Measurements from ENCODE around the gene CIC.
A peak's percentile ranks its signal among the peaks of the same experiment; 100 is the strongest.
"Not testable (repeated sequence)": the region's sequence is repeated elsewhere in the genome, so short reads cannot be mapped to it uniquely, and the experiment has no call there.

The CIC gene

GRCh38 chr19:42316223-42317211, 47.5 kb downstream of the CIC start:
- no peak for DNase-seq

- no peak for DNase-seq
Measured at GRCh38 chr19:42317535-42317934, 48.5 kb downstream of the CIC start.

- DNase-seq, result no peak
Measured at GRCh38 chr19:42322305-42322704, 53.3 kb downstream of the CIC start.

- no peak for DNase-seq
Measured at GRCh38 chr19:42323473-42323851, 54.4 kb downstream of the CIC start.

- DNase-seq, result no peak
Measured at GRCh38 chr19:42323852-42324654, 55.0 kb downstream of the CIC start.

GRCh38 chr19:42324655-42325307, 55.7 kb downstream of the CIC start:
- DNase-seq, result no peak

GRCh38 chr19:42325308-42325895, 56.4 kb downstream of the CIC start, which contains the start of gene MEGF8:
MEGF8 (plus strand) TSS chr19:42325635; CDS start chr19:42326244, 609 bp downstream.
- DNase-seq, result peak; percentile 98

- no peak for DNase-seq
Measured at GRCh38 chr19:42325896-42326771, 57.1 kb downstream of the CIC start.

GRCh38 chr19:42326969-42327368, 57.9 kb downstream of the CIC start:
- no peak for DNase-seq

- DNase-seq, result no peak
Measured at GRCh38 chr19:42327381-42327780, 58.3 kb downstream of the CIC start.

GRCh38 chr19:42328106-42328505, 59.1 kb downstream of the CIC start:
- DNase-seq, result no peak

- DNase-seq, result no peak
Measured at GRCh38 chr19:42328854-42329253, 59.8 kb downstream of the CIC start.

- peak; percentile 74 for DNase-seq
Measured at GRCh38 chr19:42330241-42330711, 61.2 kb downstream of the CIC start.

GRCh38 chr19:42331333-42331732, 62.3 kb downstream of the CIC start:
- not testable (repeated sequence) for DNase-seq

GRCh38 chr19:42332059-42332458, 63.0 kb downstream of the CIC start:
- no peak for DNase-seq

GRCh38 chr19:42333018-42333417, 64.0 kb downstream of the CIC start:
- DNase-seq, result no peak

- no peak for DNase-seq
Measured at GRCh38 chr19:42333975-42334696, 65.1 kb downstream of the CIC start.

- DNase-seq, result no peak
Measured at GRCh38 chr19:42334697-42335373, 65.8 kb downstream of the CIC start.

- DNase-seq, result no peak
Measured at GRCh38 chr19:42335374-42335936, 66.4 kb downstream of the CIC start.

- no peak for DNase-seq
Measured at GRCh38 chr19:42335971-42336370, 66.9 kb downstream of the CIC start.
